Lower leg skin (tissue), 3 donors: ENCODE measurements around the gene TRAM2.

Experiments
- CTCF ChIP-seq, 3 donors: fragments of 450-650 bp; IDR thresholded peaks; one replicate each; pipeline ENCODE4 v1.5.1; 2016; ENCODE audit warnings: antibody characterized with exemption in 3 of 3, mild to moderate bottlenecking in 3 of 3, moderate library complexity in 2 of 3
- POLR2A ChIP-seq, 2 donors: fragments of 450-650 bp; IDR thresholded peaks; one replicate each; pipeline ENCODE4 v1.6.1; 2016 to 2017; ENCODE audit warnings: antibody characterized with exemption in 2 of 2, mild to moderate bottlenecking in 1 of 2, moderate library complexity in 1 of 2

- no peak for TF ChIP-seq CTCF (IDR thresholded peaks at IDR 0.05)
- no peak for TF ChIP-seq POLR2A (IDR thresholded peaks at IDR 0.05)
Observed at GRCh38 chr6:52503851-52504781, 72.7 kb downstream of the TRAM2 start.
